ENCODE results near the gene SLC2A6. TPM values are rescaled to one million over a fixed set of nuclear protein-coding genes. Genes with fewer than 3 reads are reported as not detected.

SLC2A6 gene
- total RNA-seq, 1 donor from 2014 or later, result 37.4 TPM

- no peaks in the 10 kb centered on the region for H3K9me3 Mint-ChIP-seq
Measured at GRCh38 chr9:133448487-133448972, 30.4 kb downstream of the SLC2A6 start.

DNA sequence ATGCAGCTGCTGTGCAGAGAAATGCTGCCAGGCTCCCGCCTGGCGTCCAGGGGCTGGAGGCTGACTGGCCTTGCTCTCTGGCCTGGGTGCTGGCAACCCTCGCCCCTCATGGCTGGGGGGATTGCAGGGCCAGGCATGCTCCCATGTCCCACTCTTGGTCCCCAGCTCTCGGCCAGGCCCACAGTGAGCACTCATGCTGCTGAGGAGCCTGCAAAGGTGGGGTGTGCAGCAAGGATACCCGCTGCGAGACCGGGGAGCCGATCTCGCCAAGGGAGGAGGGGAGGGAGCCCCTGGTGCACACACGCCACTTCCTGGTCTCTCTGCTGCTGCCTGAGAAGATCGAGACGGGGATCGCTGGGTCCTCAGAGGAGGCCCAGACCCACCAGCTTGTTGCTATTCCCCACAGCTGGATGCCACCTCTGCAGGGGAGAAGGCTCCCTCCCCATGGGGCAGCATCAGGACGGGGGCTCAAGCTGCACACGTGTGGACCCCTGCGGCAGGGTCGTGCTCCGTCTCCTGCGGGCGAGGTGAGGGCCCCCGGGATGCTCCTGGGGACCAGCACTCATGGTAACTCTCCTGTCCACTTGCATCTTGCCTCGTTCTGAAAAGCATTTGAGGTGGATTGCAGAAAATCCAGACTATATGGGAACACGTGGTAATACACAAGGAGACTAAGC, 33.5 kb downstream of the SLC2A6 start:
- Mint-ChIP-seq H3K27ac (no peak overlapping the region), H3K27me3 (no peaks in the 10 kb centered on the region), H3K36me3 (ENCODE audit: low read depth) (no peaks in the 10 kb centered on the region), H3K4me3 (no peak overlapping the region), H3K4me1 (peaks cover 18% of the 10 kb centered on the region), H3K9me3 (no peaks in the 10 kb centered on the region)
- ATAC-seq (ENCODE audit: low read depth), result no peak
- CTCF ChIA-PET, result no interaction called here
- intact Hi-C loops (cut with micrococcal nuclease), result no loop called here
- TF ChIP-seq, protein P1, sequence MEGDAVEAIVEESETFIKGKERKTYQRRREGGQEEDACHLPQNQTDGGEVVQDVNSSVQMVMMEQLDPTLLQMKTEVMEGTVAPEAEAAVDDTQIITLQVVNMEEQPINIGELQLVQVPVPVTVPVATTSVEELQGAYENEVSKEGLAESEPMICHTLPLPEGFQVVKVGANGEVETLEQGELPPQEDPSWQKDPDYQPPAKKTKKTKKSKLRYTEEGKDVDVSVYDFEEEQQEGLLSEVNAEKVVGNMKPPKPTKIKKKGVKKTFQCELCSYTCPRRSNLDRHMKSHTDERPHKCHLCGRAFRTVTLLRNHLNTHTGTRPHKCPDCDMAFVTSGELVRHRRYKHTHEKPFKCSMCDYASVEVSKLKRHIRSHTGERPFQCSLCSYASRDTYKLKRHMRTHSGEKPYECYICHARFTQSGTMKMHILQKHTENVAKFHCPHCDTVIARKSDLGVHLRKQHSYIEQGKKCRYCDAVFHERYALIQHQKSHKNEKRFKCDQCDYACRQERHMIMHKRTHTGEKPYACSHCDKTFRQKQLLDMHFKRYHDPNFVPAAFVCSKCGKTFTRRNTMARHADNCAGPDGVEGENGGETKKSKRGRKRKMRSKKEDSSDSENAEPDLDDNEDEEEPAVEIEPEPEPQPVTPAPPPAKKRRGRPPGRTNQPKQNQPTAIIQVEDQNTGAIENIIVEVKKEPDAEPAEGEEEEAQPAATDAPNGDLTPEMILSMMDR (IDR thresholded peaks at IDR 0.05), result no peak
- no peak for DNase-seq
- POLR2A ChIA-PET, result no interaction called here

More at GRCh38 chr9:133448487-133448972, 30.4 kb downstream of the SLC2A6 start:
- Mint-ChIP-seq H3K27ac (no peak overlapping the region), H3K4me1 (no peaks in the 10 kb centered on the region), H3K27me3 (no peaks in the 10 kb centered on the region), H3K4me3 (no peak overlapping the region), H3K36me3 (ENCODE audit: low read depth) (no peaks in the 10 kb centered on the region)
- no peak for ATAC-seq (ENCODE audit: low read depth)
- ChIA-PET POLR2A (no interaction called here), CTCF (no interaction called here)
- DNase-seq, result no peak
- TF ChIP-seq, protein P1 (IDR thresholded peaks at IDR 0.05), result no peak
- intact Hi-C loops (cut with micrococcal nuclease), result no loop called here

DNA sequence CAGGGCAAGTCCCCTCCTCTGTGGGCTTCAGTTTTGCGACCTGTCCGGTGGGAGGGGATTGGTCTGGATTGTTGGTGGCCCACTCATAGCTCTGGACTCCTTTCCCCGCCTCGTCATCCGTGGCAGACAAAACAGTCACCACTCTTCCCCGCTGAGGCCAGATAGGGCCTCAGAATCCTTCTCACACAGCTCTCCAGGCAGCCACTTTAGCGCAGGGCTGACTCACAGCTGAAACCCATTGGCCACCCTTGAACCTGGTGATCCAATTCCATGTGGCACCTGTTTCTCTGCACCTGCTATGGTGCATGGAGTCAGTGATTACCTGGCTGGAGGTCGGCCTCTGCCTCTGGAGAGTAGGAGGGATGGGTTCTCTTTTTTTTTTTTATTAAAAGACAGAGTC, 34.9 kb downstream of the SLC2A6 start:
- ATAC-seq (ENCODE audit: low read depth) (no peak), DNase-seq (no peak)
- ChIA-PET POLR2A (no interaction called here), CTCF (no interaction called here)
- H3K27ac Mint-ChIP-seq, result no peak overlapping the region
- H3K27me3 Mint-ChIP-seq, result no peaks in the 10 kb centered on the region
- no peak overlapping the region for H3K4me3 Mint-ChIP-seq
- H3K9me3 Mint-ChIP-seq, result no peaks in the 10 kb centered on the region
- intact Hi-C loops (cut with micrococcal nuclease), result no loop called here
- no peaks in the 10 kb centered on the region for H3K36me3 Mint-ChIP-seq (ENCODE audit: low read depth)
- H3K4me1 Mint-ChIP-seq, result peaks cover 26% of the 10 kb centered on the region
- TF ChIP-seq, protein P1 (IDR thresholded peaks at IDR 0.05), result no peak

DNA sequence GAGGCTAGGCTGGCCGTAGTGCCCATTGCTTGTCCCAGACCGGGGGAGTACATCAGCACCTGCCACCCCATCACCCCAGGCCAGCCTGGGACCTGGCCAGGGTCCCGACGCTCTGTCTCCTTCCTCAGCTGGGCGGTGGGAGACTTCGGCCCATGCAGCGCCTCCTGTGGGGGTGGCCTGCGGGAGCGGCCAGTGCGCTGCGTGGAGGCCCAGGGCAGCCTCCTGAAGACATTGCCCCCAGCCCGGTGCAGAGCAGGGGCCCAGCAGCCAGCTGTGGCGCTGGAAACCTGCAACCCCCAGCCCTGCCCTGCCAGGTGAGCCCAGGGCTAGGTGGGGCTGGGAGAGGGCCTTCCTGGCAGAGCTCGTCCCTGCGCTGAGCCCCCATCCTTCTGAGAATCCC, 35.7 kb downstream of the SLC2A6 start:
- intact Hi-C loops (cut with micrococcal nuclease), result no loop called here
- Mint-ChIP-seq H3K4me1 (peaks cover 26% of the 10 kb centered on the region), H3K9me3 (no peaks in the 10 kb centered on the region), H3K4me3 (no peak overlapping the region), H3K36me3 (ENCODE audit: low read depth) (no peaks in the 10 kb centered on the region), H3K27ac (no peak overlapping the region), H3K27me3 (no peaks in the 10 kb centered on the region)
- TF ChIP-seq, protein P1 (IDR thresholded peaks at IDR 0.05), result no peak
- POLR2A ChIA-PET, result interaction anchor here (3.1 kb wide), 1 partner anchor 17 kb away, joined by 21 read pairs; the partner anchor contains the start of gene CACFD1
- ATAC-seq (ENCODE audit: low read depth) (no peak), DNase-seq (no peak)
- CTCF ChIA-PET, result no interaction called here

DNA sequence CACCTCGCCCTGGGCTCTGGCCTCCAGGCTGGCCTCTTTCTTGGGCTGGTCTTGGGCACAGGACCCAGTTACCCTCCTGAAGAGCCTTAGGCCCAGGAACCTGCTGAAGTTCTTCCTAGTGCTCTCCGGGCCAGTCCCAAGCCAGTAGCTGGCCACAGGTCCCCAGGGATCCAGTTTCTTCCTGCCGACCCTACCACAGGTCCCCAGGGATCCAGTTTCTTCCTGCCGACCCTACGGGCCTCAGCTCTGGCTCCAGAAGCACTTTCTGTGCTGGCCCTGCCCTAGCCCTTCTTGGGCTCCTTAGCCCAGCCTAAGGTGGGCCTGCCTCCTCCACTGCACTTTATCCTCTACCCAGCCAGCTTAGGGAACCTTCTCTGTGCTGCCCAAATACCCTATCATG, 37.3 kb downstream of the SLC2A6 start:
- ATAC-seq (ENCODE audit: low read depth) (no peak), DNase-seq (no peak)
- no peaks in the 10 kb centered on the region for H3K27me3 Mint-ChIP-seq
- no peaks in the 10 kb centered on the region for H3K36me3 Mint-ChIP-seq (ENCODE audit: low read depth)
- intact Hi-C loops (cut with micrococcal nuclease), result loop anchor here (1.0 to 2.0 kb wide), 3 partner anchors 12 to 21 kb away; partner anchors contain the start of gene CACFD1
- no peaks in the 10 kb centered on the region for H3K9me3 Mint-ChIP-seq
- TF ChIP-seq, protein P1 (IDR thresholded peaks at IDR 0.05), result no peak
- peaks cover 30% of the 10 kb centered on the region for H3K4me1 Mint-ChIP-seq
- H3K27ac Mint-ChIP-seq, result peak overlapping the region; percentile 92
- ChIA-PET CTCF (no interaction called here), POLR2A (interaction anchor here (1.4 to 3.1 kb wide), 2 partner anchors 19 to 22 kb away, joined by 4 to 21 read pairs; partner anchors contain the start of gene CACFD1)
- H3K4me3 Mint-ChIP-seq, result peak overlapping the region; percentile 41

Data from activated B cell treated with CpG ODN at 0.5 μM for 24 hours (primary cell).